Right lobe of liver (tissue), 6 donors: ENCODE data around the gene SLFN12. TPM values are rescaled to one million over a fixed set of nuclear protein-coding genes. Genes with fewer than 3 reads are reported as not detected.
"Not testable (repeated sequence)": the region's sequence is repeated elsewhere in the genome, so short reads cannot be mapped to it uniquely, and the experiment has no call there.

ENCODE experiments used
- ATAC-seq, 4 donors: fragments of 200-7000 bp; cut with Tn5 transposase; one replicate each; pipeline ENCODE4 v1.9.1; 2020; ENCODE audit warnings: mild to moderate bottlenecking in 4 of 4, moderate library complexity in 4 of 4
- DNase-seq, 3 donors: peaks; one replicate each; pipeline ENCODE4 v3.0.0-alpha.2; 2020
- H3K27ac ChIP-seq, 3 donors: fragments of 200-600 bp; one replicate each; pipeline ENCODE4 v1.8.0; 2022
- H3K27me3 ChIP-seq, 2 donors: fragments of 200-600 bp; one replicate each; pipeline ENCODE4 v1.8.0; 2022
- H3K36me3 ChIP-seq, 4 donors: fragments of 200-600 bp; sonication (generic) in 1 of 4; one replicate each; pipeline versions ENCODE4 v1.5.1 to v1.8.0; 2017 to 2022; ENCODE audit warnings: control low read depth in 1 of 4
- H3K4me1 ChIP-seq, 4 donors: fragments of 200-600 bp; sonication (generic) in 1 of 4; one replicate each; pipeline versions ENCODE4 v1.5.1 to v1.8.0; 2017 to 2022; ENCODE audit warnings: control low read depth in 1 of 4
- H3K4me3 ChIP-seq, 3 donors: fragments of 200-600 bp; one replicate each; pipeline ENCODE4 v1.8.0; 2022
- H3K9me3 ChIP-seq, 4 donors: fragments of 200-600 bp; sonication (generic) in 1 of 4; one replicate each; pipeline versions ENCODE4 v1.5.1 to v1.8.0; 2017 to 2022; ENCODE audit warnings: control low read depth in 1 of 4
- CTCF ChIP-seq, 4 donors: fragments of 200-600 bp in 3 of 4; fragments of 450-650 bp in 1 of 4; IDR thresholded peaks; one replicate each; pipeline versions ENCODE4 v1.5.1 to v1.8.0; 2016 to 2022; ENCODE audit warnings: antibody characterized with exemption in 4 of 4, mild to moderate bottlenecking in 2 of 4
- POLR2A ChIP-seq: fragments of 450-650 bp; IDR thresholded peaks from one replicate; pipeline ENCODE4 v1.6.1; 2017; ENCODE audit warnings: antibody characterized with exemption, mild to moderate bottlenecking
- WGBS: methylation state at CpG from one replicate; pipeline ENCODE4 v1.1.6; 2018; ENCODE audit warnings: low coverage, low lambda C conversion rate; ENCODE audit not compliant: insufficient coverage; ENCODE audit errors: missing lambda C conversion rate; 5-methylcytosine and 5-hydroxymethylcytosine counted together
- intact Hi-C, 2 donors: fragments of 100-400 bp; cut with DNase I; formaldehyde crosslinking; loops; one replicate each; pipeline versions ENCODE4 v1.11.2 to v1.14.1; 2022
- total RNA-seq, 6 experiments: library from RNA; depleted of rRNA in 2 of 6; stranded (reverse); fragments of >200 nt in 2 of 6; fragmentation: NEBNext Ultra II Directional in 3 of 6; extraction: Animal tissue kit (Norgen Biotek cat#: 25700) in 3 of 6; gene quantifications; one replicate each; pipeline versions ENCODE4 v1.1.0 to v1.2.4, GENCODE V29; 2016 to 2023
- donor health status: DM: no; HTN: yes; CAD: no.
- donor health status: DM: no; HTN: no; CAD: no.
- donor health status: DM: no; HTN: no; CAD: no.
- donor health status: DM: no; HTN: yes; CAD: no.
- donor health status: DM: no; HTN: yes; CAD: no.

The SLFN12 gene
- total RNA-seq, 6 experiments from 2014 or later, result 0.84 to 3.3 (median 1.6) TPM

DNA sequence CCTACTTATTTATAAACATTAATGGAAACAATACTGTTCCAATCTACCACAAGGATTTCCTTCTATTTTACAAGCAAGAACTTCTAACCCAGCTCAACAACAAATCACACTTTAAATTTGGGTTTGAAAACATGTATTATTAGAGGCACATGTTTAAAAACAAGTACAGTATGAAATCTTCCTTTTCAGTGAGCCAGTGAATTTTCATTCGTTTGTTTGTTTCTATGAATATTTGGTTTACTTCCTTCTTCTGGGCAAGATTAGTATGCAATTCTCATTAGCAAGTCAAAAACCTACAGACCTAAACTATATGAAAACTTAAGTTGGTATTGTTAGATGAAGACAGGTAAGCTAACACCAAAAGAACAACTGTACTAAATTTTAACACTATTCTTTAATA is 25.7 kb downstream of the SLFN12 start:
- intact Hi-C loops, result no loop called here
- no peaks in the 10 kb centered on the region for H3K4me1 ChIP-seq
- 33% methylated on average over 1 of the region's 1 CpG for WGBS
- H3K4me3 ChIP-seq, result no peak overlapping the region
- ATAC-seq (no peak), DNase-seq (no peak)
- H3K27me3 ChIP-seq, result no peaks in the 10 kb centered on the region
- H3K36me3 ChIP-seq, result no peaks in the 10 kb centered on the region
- TF ChIP-seq POLR2A (no peak), CTCF (IDR thresholded peaks at IDR 0.05) (no peak)
- no peaks in the 10 kb centered on the region for H3K9me3 ChIP-seq
- no peak overlapping the region for H3K27ac ChIP-seq

GRCh38 chr17:35404360-35404759 is 27.9 kb downstream of the SLFN12 start:
- no peaks in the 10 kb centered on the region for H3K27me3 ChIP-seq
- 45% methylated on average over 1 of the region's 1 CpG for WGBS
- DNase-seq (no peak), ATAC-seq (no peak)
- intact Hi-C loops, result no loop called here
- H3K4me1 ChIP-seq, result no peaks in the 10 kb centered on the region
- no peak overlapping the region for H3K4me3 ChIP-seq
- H3K27ac ChIP-seq, result no peak overlapping the region
- no peaks in the 10 kb centered on the region for H3K9me3 ChIP-seq
- TF ChIP-seq CTCF (IDR thresholded peaks at IDR 0.05) (no peak), POLR2A (no peak)
- no peaks in the 10 kb centered on the region for H3K36me3 ChIP-seq

GRCh38 chr17:35393783-35394182 is 38.5 kb downstream of the SLFN12 start:
- H3K9me3 ChIP-seq, ATAC-seq, H3K36me3 ChIP-seq, intact Hi-C loops, DNase-seq, H3K27ac ChIP-seq, H3K4me1 ChIP-seq, H3K27me3 ChIP-seq, H3K4me3 ChIP-seq: not testable (repeated sequence)
- 82% methylated on average over 12 of the region's 13 CpGs for WGBS

DNA sequence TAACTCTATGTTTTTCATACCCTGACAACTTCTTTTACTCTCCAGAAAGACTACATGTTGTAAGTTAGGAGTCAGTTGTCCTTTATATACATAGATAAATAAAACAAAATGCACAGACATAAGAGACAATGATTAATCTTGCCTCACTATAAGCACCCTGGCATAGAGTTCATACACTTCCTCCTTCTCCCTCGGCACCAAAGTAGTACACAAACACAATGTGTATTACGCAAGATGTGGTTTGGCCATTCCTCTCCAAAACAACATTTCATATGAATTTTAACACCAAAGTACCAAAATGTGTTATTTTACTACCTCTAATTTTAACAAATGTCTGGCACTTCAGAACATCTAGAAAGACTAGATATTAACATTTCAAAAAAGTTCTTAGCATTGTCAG is 41.6 kb downstream of the SLFN12 start:
- Histone ChIP-seq H3K36me3 (no peaks in the 10 kb centered on the region), H3K27me3 (no peaks in the 10 kb centered on the region), H3K4me1 (no peaks in the 10 kb centered on the region), H3K27ac (no peak overlapping the region), H3K4me3 (no peak overlapping the region), H3K9me3 (no peaks in the 10 kb centered on the region)
- no peak for TF ChIP-seq CTCF (IDR thresholded peaks at IDR 0.05)
- TF ChIP-seq POLR2A, result no peak
- 25% methylated on average over 2 of the region's 2 CpGs for WGBS
- ATAC-seq (peak in 2 of 4 donors; percentile 31 to 50), DNase-seq (no peak)
- intact Hi-C loops, result no loop called here

DNA sequence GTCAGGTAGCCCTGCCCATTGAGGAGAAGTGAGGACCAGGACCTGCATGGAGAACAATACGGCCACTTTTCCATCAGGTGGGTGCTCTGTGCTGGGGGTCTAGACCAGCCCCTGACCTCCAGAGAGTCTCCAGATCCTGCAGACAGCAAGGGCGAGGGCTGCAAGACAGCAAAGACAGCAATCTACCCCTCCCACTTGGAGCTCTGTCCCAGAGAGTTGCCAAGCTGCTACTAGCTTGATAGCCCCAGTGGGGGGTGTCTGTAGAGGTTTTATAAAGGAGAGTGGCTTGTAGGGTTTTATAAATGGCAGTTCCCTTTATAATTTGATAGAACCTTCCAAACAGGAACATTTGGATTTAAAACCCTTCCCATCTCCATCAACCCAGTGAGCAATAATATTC is 42.1 kb downstream of the SLFN12 start:
- ATAC-seq (no peak), DNase-seq (no peak)
- 86% methylated on average over 1 of the region's 2 CpGs for WGBS
- Histone ChIP-seq H3K27ac (no peak overlapping the region), H3K9me3 (no peaks in the 10 kb centered on the region), H3K27me3 (no peaks in the 10 kb centered on the region), H3K36me3 (no peaks in the 10 kb centered on the region), H3K4me1 (no peaks in the 10 kb centered on the region), H3K4me3 (no peak overlapping the region)
- TF ChIP-seq POLR2A, result no peak
- no peak for TF ChIP-seq CTCF (IDR thresholded peaks at IDR 0.05)
- intact Hi-C loops, result no loop called here
